IPS-20b (cell line): ENCODE results near the gene FCRLA.

Experiments used
- H3K27ac ChIP-seq: one replicate; pipeline ENCODE4 v1.5.1; 2013; ENCODE audit warnings: low read length
- H3K27me3 ChIP-seq: 2 replicates; pipeline ENCODE4 v1.6.1; 2013; ENCODE audit warnings: mild to moderate bottlenecking, low read length, inconsistent platforms; ENCODE audit not compliant: insufficient read depth
- H3K36me3 ChIP-seq: 2 replicates; pipeline ENCODE4 v1.6.1; 2013; ENCODE audit warnings: low read depth, mild to moderate bottlenecking, inconsistent platforms, low read length, moderate library complexity; ENCODE audit not compliant: insufficient read depth
- H3K4me1 ChIP-seq: 2 replicates; pipeline ENCODE4 v1.6.1; 2013; ENCODE audit warnings: mild to moderate bottlenecking, control low read depth, inconsistent platforms, low read length, moderate library complexity; ENCODE audit not compliant: insufficient read depth
- H3K4me3 ChIP-seq: 2 replicates; pipeline ENCODE4 v1.5.1; 2013; ENCODE audit warnings: mild to moderate bottlenecking, low read length, inconsistent platforms
- H3K9ac ChIP-seq: 2 replicates; pipeline ENCODE4 v1.6.1; 2013; ENCODE audit warnings: low read depth, mild to moderate bottlenecking, inconsistent platforms, low read length, moderate library complexity
- H3K9me3 ChIP-seq: 2 replicates; pipeline ENCODE4 v1.6.1; 2013; ENCODE audit warnings: mild to moderate bottlenecking, low read depth, low read length, inconsistent platforms; ENCODE audit not compliant: insufficient read depth

Gene FCRLA

DNA sequence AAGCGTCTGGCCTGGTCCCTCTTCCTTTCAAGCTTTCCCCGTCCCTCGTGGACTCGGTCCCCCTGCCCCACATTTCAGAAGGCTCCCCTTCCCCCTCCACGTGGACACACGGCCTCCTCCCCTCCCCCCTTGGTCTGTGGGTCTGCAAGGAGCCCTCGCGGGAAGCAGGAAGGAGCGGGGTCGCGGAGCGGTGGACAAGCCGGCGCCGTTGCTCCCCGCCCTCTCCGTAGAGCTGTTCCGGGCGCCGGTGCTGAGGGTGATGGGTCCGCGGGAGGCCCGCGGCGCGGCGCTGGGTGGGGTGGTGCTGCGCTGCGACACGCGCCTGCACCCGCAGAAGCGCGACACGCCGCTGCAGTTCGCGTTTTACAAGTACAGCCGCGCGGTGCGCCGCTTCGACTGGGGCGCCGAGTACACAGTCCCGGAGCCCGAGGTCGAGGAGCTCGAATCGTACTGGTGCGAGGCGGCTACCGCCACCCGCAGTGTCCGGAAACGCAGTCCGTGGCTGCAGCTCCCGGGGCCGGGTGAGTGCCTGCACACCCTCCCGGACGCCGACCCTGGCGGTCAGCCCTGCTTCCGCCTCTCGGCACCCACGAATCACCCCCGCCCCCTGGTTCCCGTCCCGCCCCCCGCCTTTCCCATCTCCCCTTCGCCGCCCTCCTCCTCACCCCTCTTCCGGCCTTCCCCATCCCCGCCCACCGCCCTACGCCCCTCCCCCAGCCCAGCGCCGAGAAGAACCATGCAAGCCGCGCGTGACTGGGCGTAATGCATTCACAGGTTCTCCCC is 19.6 kb downstream of the FCRLA start:
- peaks cover 4% of the 10 kb centered on the region; the same call in 1 of the 2 replicates for H3K4me1 ChIP-seq
- H3K27ac ChIP-seq, result no peak overlapping the region
- H3K9me3 ChIP-seq, result no peaks in the 10 kb centered on the region
- peaks cover 62% of the 10 kb centered on the region for H3K27me3 ChIP-seq
- H3K9ac ChIP-seq, result peak overlapping the region; percentile 89
- no peaks in the 10 kb centered on the region for H3K36me3 ChIP-seq
- H3K4me3 ChIP-seq, result peak overlapping the region; percentile 91

DNA sequence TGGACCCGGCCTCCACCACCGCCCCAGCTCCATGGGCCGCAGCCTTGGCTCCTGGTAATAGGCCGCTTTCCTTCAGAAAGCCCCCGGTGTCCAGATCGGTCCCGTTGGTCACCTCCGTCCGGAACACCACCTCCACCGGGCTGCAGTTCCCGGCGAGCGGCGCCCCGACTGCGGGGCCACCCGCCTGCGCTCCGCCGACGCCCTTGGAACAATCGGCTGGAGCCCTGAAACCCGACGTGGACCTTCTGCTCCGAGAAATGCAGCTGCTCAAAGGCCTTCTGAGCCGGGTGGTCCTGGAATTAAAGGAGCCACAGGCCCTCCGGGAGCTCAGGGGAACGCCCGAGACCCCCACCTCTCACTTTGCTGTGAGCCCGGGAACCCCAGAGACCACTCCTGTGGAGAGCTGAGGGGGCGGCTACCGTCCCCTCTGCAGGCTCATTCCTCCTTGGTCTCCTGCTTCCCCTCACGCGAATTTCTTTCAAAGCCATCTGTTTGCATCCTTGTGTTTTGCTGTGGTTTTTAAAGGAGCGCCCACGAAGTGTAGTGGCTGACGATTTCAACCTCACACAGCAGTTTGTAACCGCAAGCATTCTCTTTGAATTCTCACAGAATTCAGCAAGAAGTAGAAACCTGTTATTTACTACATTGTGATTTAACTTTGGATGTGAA is 20.4 kb downstream of the FCRLA start:
- Histone ChIP-seq H3K36me3 (no peaks in the 10 kb centered on the region), H3K27ac (peak overlapping the region; percentile 43), H3K4me1 (peaks cover 4% of the 10 kb centered on the region; the same call in 1 of the 2 replicates), H3K9ac (peak overlapping the region; percentile 89), H3K4me3 (peak overlapping the region; percentile 91), H3K27me3 (peaks cover 61% of the 10 kb centered on the region), H3K9me3 (no peaks in the 10 kb centered on the region)

DNA sequence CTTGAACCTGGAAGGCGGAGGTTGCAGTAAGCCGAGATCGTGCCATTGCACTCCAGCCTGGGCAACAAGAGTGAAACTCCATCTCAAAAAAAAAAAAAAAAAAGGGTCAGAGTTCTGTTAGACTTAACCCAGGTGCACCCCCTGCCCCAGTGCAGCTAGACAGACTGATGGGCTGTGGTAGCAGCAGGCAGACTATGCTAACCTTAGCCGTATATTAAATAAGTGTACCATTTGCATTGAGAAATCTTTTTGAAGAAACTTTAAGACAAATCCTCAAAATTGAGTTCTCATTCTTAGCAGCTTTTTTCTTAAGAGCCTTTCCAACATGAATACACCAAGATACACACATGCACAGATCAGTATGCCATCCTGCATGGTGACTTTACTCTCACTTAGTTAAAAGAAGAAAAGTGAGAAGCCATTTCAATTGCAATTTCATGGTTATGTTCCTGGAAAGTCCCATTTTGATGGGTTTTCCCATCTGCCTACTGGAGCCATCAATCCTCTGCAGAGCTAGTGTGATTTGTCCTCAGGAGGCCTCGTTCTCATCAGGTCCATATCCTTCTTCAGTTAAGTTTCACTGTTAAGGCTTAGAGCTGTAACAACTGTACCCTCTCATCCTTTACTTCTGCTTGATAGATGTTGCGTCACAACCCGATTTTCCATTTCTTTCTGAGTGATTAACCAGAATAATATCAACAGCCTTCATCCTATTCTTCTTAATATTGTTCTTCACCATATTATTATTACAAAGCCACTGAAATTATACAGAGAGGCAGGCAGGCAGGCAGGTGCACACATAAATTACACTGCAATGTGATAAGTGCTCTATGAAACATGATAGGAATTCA is 21.6 kb downstream of the FCRLA start:
- H3K9ac ChIP-seq, result no peak overlapping the region
- H3K4me1 ChIP-seq, result peaks cover 4% of the 10 kb centered on the region; the same call in 1 of the 2 replicates
- no peaks in the 10 kb centered on the region for H3K36me3 ChIP-seq
- no peak overlapping the region for H3K27ac ChIP-seq
- peaks cover 49% of the 10 kb centered on the region for H3K27me3 ChIP-seq
- H3K4me3 ChIP-seq, result no peak overlapping the region
- no peaks in the 10 kb centered on the region for H3K9me3 ChIP-seq

DNA sequence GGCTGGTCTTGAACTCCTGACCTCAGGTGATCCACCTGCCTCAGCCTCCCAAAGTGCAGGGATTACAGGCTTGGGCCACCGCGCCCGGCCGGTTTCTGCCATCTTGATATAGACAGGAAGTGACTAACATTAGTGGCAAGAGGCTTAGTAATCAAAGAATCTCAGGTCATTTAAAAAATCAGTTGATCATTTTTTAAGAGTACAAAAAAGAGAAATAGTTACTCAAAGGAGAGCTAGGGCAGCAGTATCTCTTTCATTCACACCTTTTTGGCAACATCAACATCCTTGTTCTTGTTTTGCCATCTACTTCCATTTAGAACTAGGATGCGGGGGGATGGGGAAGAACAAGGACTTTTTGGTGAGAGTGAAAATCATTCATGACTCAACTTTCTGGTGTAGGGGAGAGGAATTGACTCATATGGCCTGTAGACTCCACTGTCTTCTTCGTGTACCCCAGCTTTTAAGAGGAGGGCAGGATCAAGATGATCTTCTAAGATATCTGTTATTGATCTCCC is 23.1 kb downstream of the FCRLA start:
- Histone ChIP-seq H3K4me3 (no peak overlapping the region), H3K36me3 (no peaks in the 10 kb centered on the region), H3K9ac (no peak overlapping the region), H3K27me3 (peaks cover 34% of the 10 kb centered on the region), H3K4me1 (peaks cover 4% of the 10 kb centered on the region; the same call in 1 of the 2 replicates), H3K27ac (no peak overlapping the region), H3K9me3 (no peaks in the 10 kb centered on the region)

DNA sequence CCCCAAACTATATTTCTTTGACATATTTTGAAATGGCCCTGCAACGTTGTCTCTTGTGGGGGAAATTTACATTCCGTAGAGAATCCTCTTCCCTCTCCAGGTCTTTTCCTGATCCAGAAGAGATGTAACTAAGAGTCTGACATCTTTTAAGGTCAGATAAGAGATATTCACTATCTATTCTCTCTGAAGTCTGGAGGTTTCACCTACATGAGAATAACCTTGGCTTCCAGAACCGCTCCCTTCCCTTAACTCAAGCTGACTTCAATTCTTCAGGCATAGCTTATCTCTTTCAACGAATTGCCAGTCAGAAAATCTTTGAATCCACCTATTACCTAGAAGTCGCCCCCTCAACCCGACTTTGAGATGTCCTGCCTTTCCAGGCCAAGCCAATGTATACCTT is 24.2 kb downstream of the FCRLA start:
- peaks cover 22% of the 10 kb centered on the region for H3K27me3 ChIP-seq
- no peaks in the 10 kb centered on the region for H3K9me3 ChIP-seq
- no peak overlapping the region for H3K9ac ChIP-seq
- H3K36me3 ChIP-seq, result no peaks in the 10 kb centered on the region
- no peak overlapping the region for H3K4me3 ChIP-seq
- H3K4me1 ChIP-seq, result peaks cover 6% of the 10 kb centered on the region; the same call in 1 of the 2 replicates
- H3K27ac ChIP-seq, result no peak overlapping the region

DNA sequence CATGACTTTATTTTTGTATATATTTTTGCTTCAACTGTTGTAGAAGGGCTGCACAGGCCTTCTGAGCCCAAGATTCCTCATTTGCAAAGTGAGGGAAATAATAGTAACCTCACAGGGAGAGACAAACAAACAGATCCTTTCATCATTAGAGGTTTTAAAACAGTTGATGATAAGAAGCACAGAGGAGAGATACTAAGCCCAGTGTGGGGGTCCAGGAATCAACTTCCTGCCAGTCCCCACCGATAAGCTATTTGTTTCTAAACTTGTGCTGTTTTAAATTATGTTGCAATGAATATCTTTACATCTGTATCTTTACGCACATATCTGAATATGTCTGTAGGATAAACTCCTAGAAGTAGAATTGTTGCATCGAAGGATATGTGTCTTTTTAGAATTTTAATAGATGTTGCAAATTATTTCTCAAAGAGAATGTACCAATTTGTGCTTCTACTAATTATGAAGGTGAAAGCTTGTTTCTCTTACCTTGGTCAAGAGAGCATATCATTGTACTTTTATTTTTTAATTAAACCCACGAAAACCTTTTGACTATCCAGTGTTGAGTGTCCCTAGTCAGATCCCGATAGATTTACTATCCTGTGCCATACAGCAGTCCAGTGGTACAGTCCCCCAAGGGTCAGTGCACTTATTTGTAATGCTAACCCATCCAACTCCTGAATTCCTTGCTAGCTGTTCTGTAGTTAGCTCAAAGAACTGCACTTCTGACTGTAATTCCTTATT is 25.1 kb downstream of the FCRLA start:
- Histone ChIP-seq H3K9ac (no peak overlapping the region), H3K4me1 (peaks cover 13% of the 10 kb centered on the region; the same call in 1 of the 2 replicates), H3K9me3 (no peaks in the 10 kb centered on the region), H3K27ac (no peak overlapping the region), H3K36me3 (no peaks in the 10 kb centered on the region), H3K4me3 (no peak overlapping the region), H3K27me3 (peaks cover 17% of the 10 kb centered on the region; the same call in 1 of the 2 replicates)

DNA sequence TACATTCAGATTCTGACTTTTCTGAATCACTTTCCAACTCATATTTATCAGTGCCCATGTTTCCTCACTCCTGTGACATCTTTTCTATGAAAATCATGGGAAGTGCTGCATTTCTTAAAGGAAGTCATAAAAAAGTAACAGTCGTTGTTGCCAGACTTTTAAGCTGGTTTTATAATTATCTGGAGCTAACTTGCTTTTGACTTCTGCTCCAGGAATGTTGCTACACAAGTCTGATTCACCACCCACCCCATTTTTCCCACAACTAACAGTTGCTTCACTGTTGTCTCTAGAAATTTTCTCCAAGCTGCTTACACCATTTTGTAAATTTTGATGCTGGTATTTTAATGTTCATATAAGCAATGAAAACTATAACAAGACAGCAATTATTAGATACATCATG is 26.5 kb downstream of the FCRLA start:
- H3K36me3 ChIP-seq, result no peaks in the 10 kb centered on the region
- no peaks in the 10 kb centered on the region for H3K9me3 ChIP-seq
- H3K4me1 ChIP-seq, result peaks cover 22% of the 10 kb centered on the region
- H3K9ac ChIP-seq, result no peak overlapping the region
- H3K4me3 ChIP-seq, result no peak overlapping the region
- no peak overlapping the region for H3K27ac ChIP-seq
- H3K27me3 ChIP-seq, result peaks cover 6% of the 10 kb centered on the region; the same call in 1 of the 2 replicates

DNA sequence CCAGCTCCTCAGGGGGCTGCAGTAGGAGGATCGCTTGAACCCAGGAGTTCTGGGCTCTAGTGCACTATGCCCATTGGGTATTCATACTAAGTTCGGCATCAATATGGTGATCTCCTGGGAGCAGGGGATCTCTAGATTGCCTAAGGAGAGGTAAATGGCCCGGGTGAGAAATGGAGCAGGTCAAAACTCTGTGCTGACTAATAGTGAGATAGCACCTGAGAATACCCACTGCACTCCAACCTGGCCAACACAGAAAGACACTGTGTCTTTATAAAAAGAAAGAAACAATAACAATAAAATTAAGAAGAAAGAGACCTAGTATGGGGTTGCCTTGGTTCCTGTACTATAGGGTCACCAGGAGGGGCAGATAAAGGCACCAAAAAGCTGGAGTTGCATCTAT is 28.8 kb downstream of the FCRLA start:
- no peaks in the 10 kb centered on the region for H3K36me3 ChIP-seq
- H3K4me3 ChIP-seq, result no peak overlapping the region
- peaks cover 18% of the 10 kb centered on the region for H3K4me1 ChIP-seq
- no peak overlapping the region; the same call in 1 of the 2 replicates for H3K9ac ChIP-seq
- H3K27me3 ChIP-seq, result 0 out of 2 replicates have a peak, but pooled peaks cover 4% of the 10 kb centered on the region
- H3K27ac ChIP-seq, result no peak overlapping the region
- H3K9me3 ChIP-seq, result no peaks in the 10 kb centered on the region

DNA sequence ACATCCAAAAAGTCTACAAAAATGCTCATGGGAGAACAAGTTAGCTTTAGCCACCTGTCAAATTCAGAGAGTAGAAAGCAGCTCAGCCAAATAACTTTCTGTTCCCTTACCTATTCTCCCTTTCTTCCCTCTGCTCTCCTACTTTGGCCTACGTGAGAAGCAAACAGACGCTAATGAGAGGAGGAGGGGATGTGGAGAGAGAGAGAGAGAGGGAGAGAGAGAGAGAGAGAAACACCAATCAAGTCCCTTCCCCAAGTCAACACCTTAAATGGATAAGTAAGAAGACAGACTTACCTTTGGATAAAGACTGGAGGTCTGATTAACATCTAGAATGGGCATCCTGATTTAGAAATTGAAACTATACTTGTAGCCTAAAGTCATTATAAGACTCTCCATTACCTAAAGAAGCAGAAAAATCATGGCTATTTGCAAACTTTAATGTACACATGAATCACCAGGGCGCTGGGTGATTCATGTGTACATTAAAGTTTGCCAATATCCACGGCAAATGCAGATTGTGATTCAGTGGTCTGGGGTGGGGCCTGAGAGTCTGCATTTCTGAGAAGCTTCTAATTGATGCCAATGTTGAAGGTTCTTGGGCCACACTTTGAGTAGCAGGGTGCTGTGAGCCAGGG is 29.4 kb downstream of the FCRLA start:
- H3K27ac ChIP-seq, result no peak overlapping the region
- no peaks in the 10 kb centered on the region for H3K9me3 ChIP-seq
- H3K4me3 ChIP-seq, result peak overlapping the region; percentile 3; the same call in 1 of the 2 replicates
- H3K27me3 ChIP-seq, result 0 out of 2 replicates have a peak, but pooled peaks cover 4% of the 10 kb centered on the region
- no peaks in the 10 kb centered on the region for H3K36me3 ChIP-seq
- H3K4me1 ChIP-seq, result peaks cover 18% of the 10 kb centered on the region
- H3K9ac ChIP-seq, result peak overlapping the region; percentile 22; the same call in 1 of the 2 replicates

DNA sequence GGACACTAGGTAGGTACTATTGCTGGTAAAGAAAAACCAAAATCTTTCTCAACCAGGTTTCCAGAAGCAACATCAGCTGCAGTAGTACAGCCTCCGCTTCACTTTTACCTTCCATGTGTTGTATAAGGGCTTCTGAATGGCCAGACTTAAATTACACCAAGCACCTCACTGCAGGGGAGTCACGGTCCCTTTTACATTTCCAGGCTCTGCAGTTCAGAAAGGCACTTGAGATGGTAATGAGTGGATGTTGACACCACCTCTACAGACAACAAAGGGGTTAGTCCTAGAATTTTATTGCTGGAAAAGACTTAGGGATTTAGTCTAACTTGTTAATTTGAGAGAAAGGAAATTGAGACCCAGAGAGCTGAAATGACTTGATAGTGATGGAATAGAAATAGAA is 30.6 kb downstream of the FCRLA start:
- H3K4me1 ChIP-seq, result peaks cover 18% of the 10 kb centered on the region
- no peak overlapping the region for H3K27ac ChIP-seq

More for the DNA sequence above, 30.6 kb downstream of the FCRLA start:
- H3K4me3 ChIP-seq, result peak overlapping the region; percentile 57
- peak overlapping the region; percentile 60; the same call in 1 of the 2 replicates for H3K9ac ChIP-seq
- H3K9me3 ChIP-seq, result no peaks in the 10 kb centered on the region
- no peaks in the 10 kb centered on the region for H3K36me3 ChIP-seq
- H3K27me3 ChIP-seq, result no peaks in the 10 kb centered on the region
